Stimulated activated CD4-positive, alpha-beta T cell treated with anti-CD3 and anti-CD28 coated beads, Interleukin-12 subunit alpha, Interleukin-12 subunit beta, amount 100 ng/mL, for 24 hours (primary cell): ENCODE results near the gene HOXB9.

Experiments used
- DNase-seq, 2 experiments: peaks; one replicate each; pipeline ENCODE4 v3.0.0-alpha.2; 2020; ENCODE audit warnings: low read depth in 2 of 2

HOXB9 gene

GRCh38 chr17:48624118-48624517 lies 2.0 kb downstream of the HOXB9 start:
- no peak for DNase-seq

GRCh38 chr17:48623583-48623982 lies 2.6 kb downstream of the HOXB9 start:
- DNase-seq: no peak

GRCh38 chr17:48622857-48623256 lies 3.3 kb downstream of the HOXB9 start:
- no peak for DNase-seq

GRCh38 chr17:48621410-48622392 lies 4.5 kb downstream of the HOXB9 start:
- DNase-seq: no peak

- DNase-seq: no peak
Observed at GRCh38 chr17:48620461-48621139, 5.6 kb downstream of the HOXB9 start.

GRCh38 chr17:48619826-48620449 lies 6.2 kb downstream of the HOXB9 start:
- DNase-seq: no peak

GRCh38 chr17:48618256-48618896 lies 7.8 kb downstream of the HOXB9 start:
- peak; percentile 67 to 81 for DNase-seq

GRCh38 chr17:48617471-48618255 lies 8.5 kb downstream of the HOXB9 start:
- no peak for DNase-seq

GRCh38 chr17:48616717-48617470 lies 9.3 kb downstream of the HOXB9 start:
- no peak for DNase-seq

GRCh38 chr17:48615963-48616716 lies 10.0 kb downstream of the HOXB9 start:
- no peak for DNase-seq

- DNase-seq: no peak
Observed at GRCh38 chr17:48615047-48615962, 10.9 kb downstream of the HOXB9 start, which contains the start of gene HOXB8. TSS of gene HOXB8 (minus strand) at chr17:48615292. CDS start at chr17:48614704, 588 bp downstream.

GRCh38 chr17:48613862-48614694 lies 12.1 kb downstream of the HOXB9 start:
- no peak for DNase-seq

GRCh38 chr17:48612854-48613691 lies 13.1 kb downstream of the HOXB9 start:
- DNase-seq: no peak

GRCh38 chr17:48612456-48612853 lies 13.7 kb downstream of the HOXB9 start:
- no peak for DNase-seq

GRCh38 chr17:48611681-48612455 lies 14.3 kb downstream of the HOXB9 start:
- DNase-seq: no peak

- no peak for DNase-seq
Observed at GRCh38 chr17:48611213-48611612, 14.9 kb downstream of the HOXB9 start.
